Measurements from ENCODE around the gene SELP.
"Not testable (repeated sequence)": the region's sequence is repeated elsewhere in the genome, so short reads cannot be mapped to it uniquely, and the experiment has no call there.

The SELP gene

DNA sequence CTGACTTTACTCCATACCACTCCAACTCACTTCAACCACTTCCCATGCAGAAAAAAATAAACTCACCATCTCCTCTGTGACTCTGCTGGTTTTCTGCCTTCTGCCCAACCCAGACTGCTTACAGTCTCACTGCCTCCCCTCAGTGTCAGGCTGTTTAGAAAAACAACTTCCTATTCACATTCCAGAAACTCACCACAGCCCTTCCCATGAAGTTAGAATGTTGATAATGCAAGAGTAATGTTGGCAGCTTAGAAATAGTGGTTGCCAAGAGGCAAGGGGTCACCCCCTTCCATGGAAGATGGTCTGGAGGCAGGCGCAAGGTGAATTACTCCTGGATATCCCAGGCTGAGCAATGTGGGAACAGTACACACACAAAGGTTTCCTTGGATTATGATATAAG, at the start of gene SELP:
TSS of gene SELP (minus strand) at position 119 of the 400 bp plus-strand sequence. CDS start at position 69, 50 bp downstream.
- DNase-seq, result no peak

- DNase-seq, result no peak
Observed at GRCh38 chr1:169679692-169680091, 49.8 kb upstream of the SELP start.

- no peak for DNase-seq
Observed at GRCh38 chr1:169676001-169676400, 46.1 kb upstream of the SELP start.

- no peak for DNase-seq
Observed at GRCh38 chr1:169670836-169671235, 40.9 kb upstream of the SELP start.

- DNase-seq, result not testable (repeated sequence)
Observed at GRCh38 chr1:169670244-169670643, 40.3 kb upstream of the SELP start.

GRCh38 chr1:169667699-169668596, 38.0 kb upstream of the SELP start:
- not testable (repeated sequence) for DNase-seq

DNA sequence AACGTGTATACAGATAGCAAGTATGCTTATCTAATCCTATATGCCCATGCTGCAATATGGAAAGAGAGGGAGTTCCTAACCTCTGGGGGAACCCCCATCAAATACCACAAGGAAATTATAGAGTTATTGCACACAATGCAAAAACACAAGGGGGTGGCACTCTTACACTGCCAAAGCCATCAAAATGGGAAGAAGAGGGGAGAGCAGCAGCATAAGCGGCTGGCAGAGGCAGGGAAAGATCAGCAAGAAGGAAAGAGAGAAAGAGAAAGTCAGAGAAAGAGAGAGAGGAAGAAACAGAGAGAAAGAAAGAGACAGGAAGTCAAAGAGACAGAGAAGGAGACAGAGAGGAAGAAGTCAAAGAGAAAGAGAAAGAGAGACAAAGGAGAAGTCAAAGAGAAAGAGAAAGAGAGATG, 37.3 kb upstream of the SELP start:
- DNase-seq, result not testable (repeated sequence)

- not testable (repeated sequence) for DNase-seq
Observed at GRCh38 chr1:169662680-169663079, 32.8 kb upstream of the SELP start.

GRCh38 chr1:169661066-169661465, 31.1 kb upstream of the SELP start:
- not testable (repeated sequence) for DNase-seq

GRCh38 chr1:169658777-169659176, 28.9 kb upstream of the SELP start:
- not testable (repeated sequence) for DNase-seq

- DNase-seq, result no peak
Observed at GRCh38 chr1:169653873-169654272, 23.9 kb upstream of the SELP start.

GRCh38 chr1:169651035-169651434, 21.1 kb upstream of the SELP start:
- no peak for DNase-seq

DNA sequence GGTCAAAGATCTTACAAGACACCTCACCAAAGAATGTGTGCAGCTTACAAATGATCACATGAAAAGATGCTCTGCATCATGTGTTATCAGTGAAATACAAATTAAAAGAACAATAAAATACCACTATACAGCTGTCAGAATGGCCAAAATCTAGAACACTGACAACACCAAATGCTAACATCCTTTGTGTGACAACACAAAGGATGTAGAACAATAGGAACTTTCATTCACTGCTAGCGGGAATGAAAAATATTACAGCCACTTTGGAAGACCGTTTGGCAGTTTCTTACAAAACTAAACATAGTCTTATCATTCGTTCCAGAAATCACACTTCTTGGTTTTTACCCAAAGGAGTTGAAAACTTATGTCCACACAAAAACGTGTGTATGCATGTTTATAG, 20.6 kb upstream of the SELP start:
- no peak for DNase-seq

- no peak for DNase-seq
Observed at GRCh38 chr1:169648709-169649108, 18.8 kb upstream of the SELP start.

DNA sequence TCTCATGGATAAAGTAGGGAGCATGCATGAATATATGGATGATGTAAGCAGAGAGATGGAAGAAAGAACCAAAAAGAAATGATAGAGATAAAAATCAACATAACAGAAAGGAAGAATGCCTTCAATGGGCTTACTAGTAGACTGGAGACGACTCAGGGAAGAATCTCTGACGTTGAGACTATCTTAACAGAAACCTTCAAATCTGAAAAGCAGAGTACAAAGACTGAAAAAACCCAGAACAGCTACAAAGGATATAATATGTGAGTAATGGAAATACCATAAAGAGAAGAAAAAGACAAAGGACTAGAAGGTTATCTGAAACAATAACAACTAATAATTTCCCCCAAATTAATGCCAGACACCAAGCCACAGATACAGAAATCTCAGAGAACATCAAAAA, 18.3 kb upstream of the SELP start:
- DNase-seq, result no peak

GRCh38 chr1:169647512-169647911, 17.6 kb upstream of the SELP start:
- DNase-seq, result no peak

- DNase-seq, result no peak
Observed at GRCh38 chr1:169644297-169644696, 14.4 kb upstream of the SELP start.

DNA sequence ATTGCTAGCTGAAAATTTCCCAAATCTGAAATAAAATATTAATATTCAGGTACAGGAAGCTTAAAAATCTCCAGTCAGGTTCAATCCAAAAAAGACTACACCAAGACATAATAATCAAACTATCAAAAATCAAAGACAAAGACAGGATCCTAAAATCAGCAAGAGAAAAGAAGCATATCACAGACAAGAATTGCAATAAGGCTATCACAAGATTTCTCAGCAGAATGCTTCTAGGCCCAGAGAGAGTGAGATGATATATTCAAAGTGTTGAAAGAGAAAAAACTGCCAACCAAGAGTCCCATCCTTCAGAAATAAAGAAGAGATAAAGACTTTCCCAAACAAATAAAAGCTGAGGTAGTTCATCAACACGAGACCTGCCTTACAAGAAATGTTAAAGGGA, 5.0 kb upstream of the SELP start:
- no peak for DNase-seq

DNA sequence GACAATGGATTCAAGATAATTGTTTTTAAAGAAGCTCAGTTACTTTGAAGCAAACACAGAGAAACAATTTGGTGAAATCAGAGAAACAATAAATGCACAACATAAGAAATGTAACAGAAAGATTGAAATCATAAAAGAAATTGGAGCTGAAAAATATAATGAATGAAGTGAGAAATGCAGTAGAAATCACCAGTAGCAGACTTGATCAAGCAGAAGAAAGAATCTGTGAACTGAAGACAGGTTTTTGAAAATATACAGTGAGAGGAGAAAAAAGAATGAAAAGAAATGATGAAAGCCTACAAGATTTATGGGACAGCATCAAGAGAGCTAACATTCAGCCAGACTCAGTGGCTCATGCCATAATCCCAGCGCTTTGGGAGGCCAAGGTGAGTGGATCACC, 4.2 kb upstream of the SELP start:
- DNase-seq, result no peak

DNA sequence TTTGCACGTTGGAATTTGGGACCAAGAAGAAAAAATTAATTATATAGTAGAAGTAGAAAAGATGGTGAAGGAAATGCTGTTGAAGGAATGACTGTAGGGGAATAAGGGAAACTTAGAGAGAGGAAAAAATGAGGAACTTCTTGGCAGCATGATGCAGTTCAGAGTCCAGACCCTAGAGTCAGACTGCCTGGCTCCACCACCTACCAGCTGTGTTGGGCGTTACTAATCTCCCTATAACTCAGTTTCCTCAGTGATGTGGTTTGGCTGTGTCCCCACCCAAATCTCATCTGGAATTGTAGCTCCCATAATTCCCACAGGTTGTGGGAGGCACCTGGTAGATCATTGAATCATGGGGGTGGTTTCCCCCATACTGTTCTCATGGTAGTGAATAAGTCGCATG, 1.3 kb upstream of the SELP start:
- DNase-seq, result no peak

- DNase-seq, result no peak
Observed at GRCh38 chr1:169624912-169625311, 5.0 kb downstream of the SELP start.

- no peak for DNase-seq
Observed at GRCh38 chr1:169624122-169624521, 5.8 kb downstream of the SELP start.

DNA sequence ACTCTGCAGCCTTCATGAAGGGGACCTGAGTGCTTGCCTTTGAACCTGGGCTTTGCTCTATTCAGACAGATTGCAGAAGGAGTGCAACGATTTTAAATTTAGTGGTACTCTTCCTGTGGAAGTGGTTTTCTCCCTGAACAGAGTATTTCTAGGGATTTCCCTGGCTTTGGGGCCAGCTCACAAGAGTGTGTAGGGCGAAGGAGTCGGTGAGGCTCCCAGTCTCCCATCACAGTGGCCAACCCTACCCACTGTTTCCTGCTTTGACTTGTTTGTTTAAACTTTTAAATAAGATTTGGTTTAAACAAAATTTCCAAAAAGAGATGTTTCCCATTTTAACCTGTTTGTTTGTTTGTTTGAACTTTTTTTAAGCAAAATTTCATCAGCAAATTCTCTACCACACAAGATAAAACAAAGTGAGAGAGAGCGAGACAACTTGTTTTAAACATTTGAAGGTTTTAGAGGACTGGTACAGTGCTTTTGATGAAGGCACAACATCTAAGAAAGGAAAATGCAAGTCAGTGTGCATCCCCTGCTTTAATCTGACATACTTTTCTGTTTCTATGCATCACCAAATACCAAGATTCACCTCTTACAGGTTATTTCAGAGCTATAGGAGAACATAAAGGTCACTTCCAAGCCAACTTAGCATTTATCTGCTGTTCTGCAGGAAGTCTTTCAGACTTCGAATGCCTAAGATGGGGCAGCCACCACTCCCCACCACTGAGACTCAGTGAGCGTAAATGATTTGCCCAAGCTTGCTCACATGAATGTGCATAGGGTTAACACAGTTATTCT, 6.6 kb downstream of the SELP start:
- no peak for DNase-seq

GRCh38 chr1:169620565-169620964, 9.4 kb downstream of the SELP start:
- no peak for DNase-seq
